HepG2 (cell line): ENCODE measurements around the gene ATP11A. TPM values are rescaled to one million over a fixed set of nuclear protein-coding genes. Genes with fewer than 3 reads are reported as not detected.

Source experiments
- CBX1 ChIP-seq: IDR thresholded peaks from one replicate; pipeline ENCODE4 v1.6.1; 2016; ENCODE audit warnings: antibody characterized with exemption, low read depth
- JUND ChIP-seq: sonication (generic); formaldehyde crosslinking; IDR thresholded peaks from 2 replicates; pipeline ENCODE4 v1.8.0; 2022; ENCODE audit warnings: mild to moderate bottlenecking, missing genetic modification reagents
- MEF2D ChIP-seq: sonication (generic); formaldehyde crosslinking; IDR thresholded peaks from 2 replicates; pipeline ENCODE4 v1.5.1; 2020; ENCODE audit warnings: mild to moderate bottlenecking, missing genetic modification reagents
- NFYC ChIP-seq: IDR thresholded peaks from 2 replicates; pipeline ENCODE4 v1.6.1; 2016; ENCODE audit warnings: missing genetic modification reagents, missing compliant biosample characterization
- POLR2A ChIP-seq, 2 experiments: IDR thresholded peaks; 2 replicates each; pipeline ENCODE4 v1.6.1; 2011; ENCODE audit warnings: low read depth in 2 of 2, low read length in 2 of 2, mild to moderate bottlenecking in 1 of 2, moderate library complexity in 1 of 2; ENCODE audit not compliant: insufficient read depth in 1 of 2
- SMAD3 ChIP-seq: sonication (generic); formaldehyde crosslinking; IDR thresholded peaks from 2 replicates; pipeline ENCODE4 v1.4.0; 2020; ENCODE audit warnings: missing genetic modification reagents
- SP1 ChIP-seq, 2 experiments: fragments of 450-650 bp in 1 of 2; sonication (generic) in 1 of 2; formaldehyde crosslinking in 1 of 2; IDR thresholded peaks; 2 replicates each; pipeline versions ENCODE4 v1.4.0 to v1.6.1; 2016 to 2020; ENCODE audit warnings: missing genetic modification reagents in 1 of 2
- ZFP36L2 ChIP-seq: sonication (generic); formaldehyde crosslinking; IDR thresholded peaks from 2 replicates; pipeline ENCODE4 v1.4.0; 2020; ENCODE audit warnings: missing genetic modification reagents
- ZNF121 ChIP-seq: sonication (generic); formaldehyde crosslinking; IDR thresholded peaks from 2 replicates; pipeline ENCODE4 v1.5.0; 2020; ENCODE audit warnings: mild to moderate bottlenecking, missing genetic modification reagents
- ZNF20 ChIP-seq: sonication (generic); formaldehyde crosslinking; IDR thresholded peaks from 2 replicates; pipeline ENCODE4 v1.4.0; 2020; ENCODE audit warnings: mild to moderate bottlenecking, moderate library complexity, missing genetic modification reagents
- ZNF224 ChIP-seq: sonication (generic); formaldehyde crosslinking; IDR thresholded peaks from 2 replicates; pipeline ENCODE4 v1.5.0; 2020; ENCODE audit warnings: mild to moderate bottlenecking, missing genetic modification reagents
- ZNF333 ChIP-seq: sonication (generic); formaldehyde crosslinking; IDR thresholded peaks from 2 replicates; pipeline ENCODE4 v1.4.0; 2020; ENCODE audit warnings: mild to moderate bottlenecking, missing genetic modification reagents, borderline replicate concordance
- ZNF562 ChIP-seq: sonication (generic); formaldehyde crosslinking; IDR thresholded peaks from 2 replicates; pipeline ENCODE4 v1.8.0; 2022; ENCODE audit warnings: missing genetic modification reagents, borderline replicate concordance
- polyA plus RNA-seq, 8 experiments: library from polyadenylated mRNA; depleted of rRNA in 3 of 8; stranded (reverse) in 7 of 8; unstranded in 1 of 8; fragments of >200 nt; fragmentation: Illumina TruSeq in 4 of 8; extraction: Trizol in 4 of 8; gene quantifications; 2 replicates each; pipeline versions ENCODE4 v1.2.1 to v1.2.3, GENCODE V29; 2011 to 2016; ENCODE audit warnings: low read depth in 4 of 8, missing spikeins in 1 of 8, mixed read lengths in 1 of 8; ENCODE audit not compliant: insufficient read depth in 1 of 8
- total RNA-seq, 5 experiments: library from RNA; depleted of rRNA; stranded (reverse); fragments of >200 nt; fragmentation: Illumina TruSeq; extraction: Trizol; gene quantifications; 2 replicates each; pipeline ENCODE4 v1.2.3, GENCODE V29; 2016; ENCODE audit warnings: low read depth in 1 of 5
- TF ChIP-seq, protein P1 (sequence below): sonication (generic); formaldehyde crosslinking; IDR thresholded peaks from 2 replicates; pipeline ENCODE4 v1.4.0; 2020; ENCODE audit warnings: missing genetic modification reagents, mild to moderate bottlenecking, borderline replicate concordance
- TF ChIP-seq, protein P2 (sequence below): sonication (generic); formaldehyde crosslinking; IDR thresholded peaks from 2 replicates; pipeline ENCODE4 v1.4.0; 2020; ENCODE audit warnings: missing genetic modification reagents, borderline replicate concordance
- TF ChIP-seq, protein P3 (sequence below): sonication (generic); formaldehyde crosslinking; IDR thresholded peaks from 2 replicates; pipeline ENCODE4 v1.5.0; 2020; ENCODE audit warnings: mild to moderate bottlenecking, missing genetic modification reagents, moderate library complexity
- TF ChIP-seq, protein P4 (sequence below): sonication (generic); formaldehyde crosslinking; IDR thresholded peaks from 2 replicates; pipeline ENCODE4 v1.4.0; 2020; ENCODE audit warnings: missing genetic modification reagents, borderline replicate concordance
- TF ChIP-seq, protein P5 (sequence below): sonication (generic); IDR thresholded peaks from 2 replicates; pipeline ENCODE4 v1.6.1; 2016; ENCODE audit warnings: low read depth, borderline replicate concordance
- TF ChIP-seq, protein P6 (sequence below): sonication (generic); formaldehyde crosslinking; IDR thresholded peaks from 2 replicates; pipeline ENCODE4 v1.4.0; 2020; ENCODE audit warnings: missing genetic modification reagents

ATP11A gene
- total and polyA plus RNA-seq, 2 of the 13 experiments (the other 11 are each of a cell fraction or from before 2014, with no cell fraction given) = 18.4 to 20.1 TPM

DNA sequence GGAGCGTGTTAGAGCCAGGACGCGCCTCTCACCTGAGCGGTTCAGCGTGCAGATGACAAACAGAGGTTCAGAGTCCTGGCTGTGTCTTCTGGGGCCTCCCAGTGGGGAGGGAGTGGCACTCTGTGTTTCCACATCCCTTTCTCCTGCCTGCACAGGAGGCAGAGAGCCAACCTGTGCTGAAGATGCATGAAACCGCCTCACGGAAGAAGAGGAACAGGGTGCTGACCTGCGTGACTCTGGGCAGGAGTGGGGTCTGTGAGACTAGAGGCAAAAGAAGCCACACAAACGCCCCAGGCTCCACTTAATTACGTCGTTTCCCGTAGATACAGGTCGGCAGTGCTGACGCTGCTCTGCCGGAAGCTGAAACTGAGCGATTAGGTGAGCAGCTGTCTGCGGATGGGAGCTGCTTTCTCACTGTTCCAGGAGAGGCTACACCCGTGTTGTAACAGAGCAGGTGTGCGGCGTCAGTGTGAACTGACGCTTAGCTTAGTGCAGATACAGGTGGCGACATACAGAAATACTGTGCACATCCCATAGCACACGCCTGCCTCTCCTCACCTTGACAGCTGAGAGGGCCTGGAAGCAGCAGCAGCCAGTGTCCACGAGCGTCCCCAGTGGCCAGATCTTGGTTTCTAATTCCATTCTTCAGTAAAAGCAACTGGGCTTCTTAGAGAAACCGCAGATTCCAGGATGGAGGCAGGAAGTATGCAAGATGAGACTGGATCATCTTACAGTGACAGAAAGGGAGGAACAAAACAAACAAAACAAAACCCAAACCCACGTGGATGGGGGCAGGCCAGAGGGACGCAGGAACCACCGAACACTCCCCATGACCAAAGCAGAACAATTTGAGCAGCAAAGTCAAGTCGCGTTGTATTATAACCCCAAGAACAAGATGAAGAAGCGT, 241.4 kb downstream of the ATP11A start (continued):
- TF ChIP-seq, protein P1, sequence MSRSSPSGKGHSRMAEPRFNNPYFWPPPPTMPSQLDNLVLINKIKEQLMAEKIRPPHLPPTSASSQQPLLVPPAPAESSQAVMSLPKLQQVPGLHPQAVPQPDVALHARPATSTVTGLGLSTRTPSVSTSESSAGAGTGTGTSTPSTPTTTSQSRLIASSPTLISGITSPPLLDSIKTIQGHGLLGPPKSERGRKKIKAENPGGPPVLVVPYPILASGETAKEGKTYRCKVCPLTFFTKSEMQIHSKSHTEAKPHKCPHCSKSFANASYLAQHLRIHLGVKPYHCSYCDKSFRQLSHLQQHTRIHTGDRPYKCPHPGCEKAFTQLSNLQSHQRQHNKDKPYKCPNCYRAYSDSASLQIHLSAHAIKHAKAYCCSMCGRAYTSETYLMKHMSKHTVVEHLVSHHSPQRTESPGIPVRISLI (CRISPR knock-in tag) = no peak
- TF ChIP-seq ZNF562 (CRISPR knock-in tag) (no peak), ZFP36L2 (CRISPR knock-in tag) (no peak), JUND (CRISPR knock-in tag) (no peak), NFYC (CRISPR knock-in tag) (no peak), POLR2A (IDR thresholded peaks at IDR 0.05; ENCODE audit: insufficient read depth in 1 of 2, low read depth in 2 of 2, low read length in 2 of 2) (no peak), ZNF121 (CRISPR knock-in tag) (no peak), SP1 (IDR thresholded peaks at IDR 0.05) (no peak), SP1 (CRISPR knock-in tag; IDR thresholded peaks at IDR 0.05) (0 out of 2 replicates have a peak, but pooled peaks have one; percentile 12), ZNF20 (CRISPR knock-in tag) (no peak), SMAD3 (CRISPR knock-in tag) (no peak), ZNF333 (CRISPR knock-in tag) (no peak), CBX1 (no peak), MEF2D (CRISPR knock-in tag) (no peak; the same call in 1 of the 2 replicates), ZNF224 (0 out of 2 replicates have a peak, but pooled peaks have one; percentile 41)
- TF ChIP-seq, protein P2, sequence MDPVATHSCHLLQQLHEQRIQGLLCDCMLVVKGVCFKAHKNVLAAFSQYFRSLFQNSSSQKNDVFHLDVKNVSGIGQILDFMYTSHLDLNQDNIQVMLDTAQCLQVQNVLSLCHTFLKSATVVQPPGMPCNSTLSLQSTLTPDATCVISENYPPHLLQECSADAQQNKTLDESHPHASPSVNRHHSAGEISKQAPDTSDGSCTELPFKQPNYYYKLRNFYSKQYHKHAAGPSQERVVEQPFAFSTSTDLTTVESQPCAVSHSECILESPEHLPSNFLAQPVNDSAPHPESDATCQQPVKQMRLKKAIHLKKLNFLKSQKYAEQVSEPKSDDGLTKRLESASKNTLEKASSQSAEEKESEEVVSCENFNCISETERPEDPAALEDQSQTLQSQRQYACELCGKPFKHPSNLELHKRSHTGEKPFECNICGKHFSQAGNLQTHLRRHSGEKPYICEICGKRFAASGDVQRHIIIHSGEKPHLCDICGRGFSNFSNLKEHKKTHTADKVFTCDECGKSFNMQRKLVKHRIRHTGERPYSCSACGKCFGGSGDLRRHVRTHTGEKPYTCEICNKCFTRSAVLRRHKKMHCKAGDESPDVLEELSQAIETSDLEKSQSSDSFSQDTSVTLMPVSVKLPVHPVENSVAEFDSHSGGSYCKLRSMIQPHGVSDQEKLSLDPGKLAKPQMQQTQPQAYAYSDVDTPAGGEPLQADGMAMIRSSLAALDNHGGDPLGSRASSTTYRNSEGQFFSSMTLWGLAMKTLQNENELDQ = no peak
- TF ChIP-seq, protein P3, sequence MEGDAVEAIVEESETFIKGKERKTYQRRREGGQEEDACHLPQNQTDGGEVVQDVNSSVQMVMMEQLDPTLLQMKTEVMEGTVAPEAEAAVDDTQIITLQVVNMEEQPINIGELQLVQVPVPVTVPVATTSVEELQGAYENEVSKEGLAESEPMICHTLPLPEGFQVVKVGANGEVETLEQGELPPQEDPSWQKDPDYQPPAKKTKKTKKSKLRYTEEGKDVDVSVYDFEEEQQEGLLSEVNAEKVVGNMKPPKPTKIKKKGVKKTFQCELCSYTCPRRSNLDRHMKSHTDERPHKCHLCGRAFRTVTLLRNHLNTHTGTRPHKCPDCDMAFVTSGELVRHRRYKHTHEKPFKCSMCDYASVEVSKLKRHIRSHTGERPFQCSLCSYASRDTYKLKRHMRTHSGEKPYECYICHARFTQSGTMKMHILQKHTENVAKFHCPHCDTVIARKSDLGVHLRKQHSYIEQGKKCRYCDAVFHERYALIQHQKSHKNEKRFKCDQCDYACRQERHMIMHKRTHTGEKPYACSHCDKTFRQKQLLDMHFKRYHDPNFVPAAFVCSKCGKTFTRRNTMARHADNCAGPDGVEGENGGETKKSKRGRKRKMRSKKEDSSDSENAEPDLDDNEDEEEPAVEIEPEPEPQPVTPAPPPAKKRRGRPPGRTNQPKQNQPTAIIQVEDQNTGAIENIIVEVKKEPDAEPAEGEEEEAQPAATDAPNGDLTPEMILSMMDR (CRISPR knock-in tag) = peak; percentile 72
- TF ChIP-seq, protein P4, sequence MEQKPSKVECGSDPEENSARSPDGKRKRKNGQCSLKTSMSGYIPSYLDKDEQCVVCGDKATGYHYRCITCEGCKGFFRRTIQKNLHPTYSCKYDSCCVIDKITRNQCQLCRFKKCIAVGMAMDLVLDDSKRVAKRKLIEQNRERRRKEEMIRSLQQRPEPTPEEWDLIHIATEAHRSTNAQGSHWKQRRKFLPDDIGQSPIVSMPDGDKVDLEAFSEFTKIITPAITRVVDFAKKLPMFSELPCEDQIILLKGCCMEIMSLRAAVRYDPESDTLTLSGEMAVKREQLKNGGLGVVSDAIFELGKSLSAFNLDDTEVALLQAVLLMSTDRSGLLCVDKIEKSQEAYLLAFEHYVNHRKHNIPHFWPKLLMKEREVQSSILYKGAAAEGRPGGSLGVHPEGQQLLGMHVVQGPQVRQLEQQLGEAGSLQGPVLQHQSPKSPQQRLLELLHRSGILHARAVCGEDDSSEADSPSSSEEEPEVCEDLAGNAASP = no peak
- TF ChIP-seq, protein P5, sequence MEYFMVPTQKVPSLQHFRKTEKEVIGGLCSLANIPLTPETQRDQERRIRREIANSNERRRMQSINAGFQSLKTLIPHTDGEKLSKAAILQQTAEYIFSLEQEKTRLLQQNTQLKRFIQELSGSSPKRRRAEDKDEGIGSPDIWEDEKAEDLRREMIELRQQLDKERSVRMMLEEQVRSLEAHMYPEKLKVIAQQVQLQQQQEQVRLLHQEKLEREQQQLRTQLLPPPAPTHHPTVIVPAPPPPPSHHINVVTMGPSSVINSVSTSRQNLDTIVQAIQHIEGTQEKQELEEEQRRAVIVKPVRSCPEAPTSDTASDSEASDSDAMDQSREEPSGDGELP = peak; percentile 78; the same call in 1 of the 2 replicates
- TF ChIP-seq, protein P6, sequence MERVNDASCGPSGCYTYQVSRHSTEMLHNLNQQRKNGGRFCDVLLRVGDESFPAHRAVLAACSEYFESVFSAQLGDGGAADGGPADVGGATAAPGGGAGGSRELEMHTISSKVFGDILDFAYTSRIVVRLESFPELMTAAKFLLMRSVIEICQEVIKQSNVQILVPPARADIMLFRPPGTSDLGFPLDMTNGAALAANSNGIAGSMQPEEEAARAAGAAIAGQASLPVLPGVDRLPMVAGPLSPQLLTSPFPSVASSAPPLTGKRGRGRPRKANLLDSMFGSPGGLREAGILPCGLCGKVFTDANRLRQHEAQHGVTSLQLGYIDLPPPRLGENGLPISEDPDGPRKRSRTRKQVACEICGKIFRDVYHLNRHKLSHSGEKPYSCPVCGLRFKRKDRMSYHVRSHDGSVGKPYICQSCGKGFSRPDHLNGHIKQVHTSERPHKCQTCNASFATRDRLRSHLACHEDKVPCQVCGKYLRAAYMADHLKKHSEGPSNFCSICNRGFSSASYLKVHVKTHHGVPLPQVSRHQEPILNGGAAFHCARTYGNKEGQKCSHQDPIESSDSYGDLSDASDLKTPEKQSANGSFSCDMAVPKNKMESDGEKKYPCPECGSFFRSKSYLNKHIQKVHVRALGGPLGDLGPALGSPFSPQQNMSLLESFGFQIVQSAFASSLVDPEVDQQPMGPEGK (CRISPR knock-in tag) = no peak
